Neural progenitor cell (in vitro differentiated cells): ENCODE measurements around the gene OR2J2. TPM values are rescaled to one million over a fixed set of nuclear protein-coding genes. Genes with fewer than 3 reads are reported as not detected.
"Not testable (repeated sequence)": the region's sequence is repeated elsewhere in the genome, so short reads cannot be mapped to it uniquely, and the experiment has no call there.

ENCODE experiments used
- DNase-seq: peaks from one replicate; pipeline ENCODE4 v3.0.0-alpha.2; 2016; ENCODE audit warnings: low spot score
- H2AFZ ChIP-seq: fragments of 200-600 bp; sonication (generic); replicated peaks from 2 replicates; pipeline ENCODE4 v1.6.1; 2016; ENCODE audit warnings: antibody characterized with exemption
- H3F3A ChIP-seq: fragments of 200-600 bp; sonication (generic); 2 replicates; pipeline ENCODE4 v1.6.1; 2016; ENCODE audit warnings: antibody characterized with exemption, low read depth
- H3K27ac ChIP-seq: fragments of 200-600 bp; sonication (generic); 2 replicates; pipeline ENCODE4 v1.5.1; 2016; ENCODE audit warnings: mild to moderate bottlenecking
- H3K27me3 ChIP-seq: fragments of 200-600 bp; sonication (generic); 2 replicates; pipeline ENCODE4 v1.6.1; 2016; ENCODE audit warnings: mild to moderate bottlenecking, moderate library complexity
- H3K36me3 ChIP-seq: fragments of 200-600 bp; sonication (generic); 2 replicates; pipeline ENCODE4 v1.5.1; 2016
- H3K4me1 ChIP-seq: fragments of 200-600 bp; sonication (generic); 2 replicates; pipeline ENCODE4 v1.6.1; 2016; ENCODE audit warnings: mixed run types
- H3K4me2 ChIP-seq: fragments of 200-600 bp; sonication (generic); 2 replicates; pipeline ENCODE4 v1.6.1; 2016
- H3K4me3 ChIP-seq: fragments of 200-600 bp; sonication (generic); 2 replicates; pipeline ENCODE4 v1.5.1; 2016
- H3K79me2 ChIP-seq: fragments of 200-600 bp; sonication (generic); 2 replicates; pipeline ENCODE4 v1.6.1; 2016; ENCODE audit warnings: low read depth
- H3K9ac ChIP-seq: fragments of 200-600 bp; sonication (generic); 2 replicates; pipeline ENCODE4 v1.6.1; 2016
- H3K9me3 ChIP-seq: fragments of 200-600 bp; sonication (generic); 2 replicates; pipeline ENCODE4 v1.5.1; 2016; ENCODE audit warnings: low read depth
- H4K20me1 ChIP-seq: fragments of 200-600 bp; sonication (generic); 2 replicates; pipeline ENCODE4 v1.6.1; 2016; ENCODE audit warnings: low read depth
- H3K27ac Mint-ChIP-seq: 3 replicates; pipeline ENCODE4 v1.8.0; 2021; ENCODE audit warnings: mixed read lengths
- H3K27me3 Mint-ChIP-seq: 2 replicates; pipeline ENCODE4 v1.8.0; 2022; ENCODE audit warnings: low read depth, mild to moderate bottlenecking, inconsistent platforms, moderate library complexity, mixed read lengths; ENCODE audit not compliant: insufficient read depth
- H3K36me3 Mint-ChIP-seq: 3 replicates; pipeline ENCODE4 v1.8.0; 2021; ENCODE audit warnings: mixed read lengths
- H3K4me1 Mint-ChIP-seq: 3 replicates; pipeline ENCODE4 v1.8.0; 2021; ENCODE audit warnings: mixed read lengths
- H3K4me3 Mint-ChIP-seq: 3 replicates; pipeline ENCODE4 v1.8.0; 2021; ENCODE audit warnings: mild to moderate bottlenecking, moderate library complexity, mixed read lengths
- H3K9me3 Mint-ChIP-seq: 3 replicates; pipeline ENCODE4 v1.8.0; 2020; ENCODE audit warnings: mixed read lengths
- CTCF ChIP-seq: fragments of 200-600 bp; sonication (generic); IDR thresholded peaks from 2 replicates; pipeline ENCODE4 v1.5.1; 2017; ENCODE audit warnings: antibody characterized with exemption, mild to moderate bottlenecking
- EZH2 ChIP-seq: fragments of 200-600 bp; sonication (generic); IDR thresholded peaks from 2 replicates; pipeline ENCODE4 v1.6.1; 2017; ENCODE audit warnings: antibody characterized with exemption, mild to moderate bottlenecking, moderate library complexity
- EZH2phosphoT487 ChIP-seq: fragments of 200-600 bp; sonication (generic); IDR thresholded peaks from 2 replicates; pipeline ENCODE4 v1.6.1; 2017; ENCODE audit warnings: antibody characterized with exemption
- total RNA-seq: library from RNA; depleted of rRNA; stranded (reverse); fragments of >200 nt; gene quantifications from 2 replicates; pipeline ENCODE4 v1.2.3, GENCODE V29; 2015; ENCODE audit warnings: low replicate concordance

Gene OR2J2
- total RNA-seq, 1 donor from 2014 or later: not detected

- Histone ChIP-seq H3K36me3 (no peaks in the 10 kb centered on the region), H3K27ac (no peak overlapping the region), H3K4me3 (no peak overlapping the region), H2AFZ (no peak overlapping the region), H3K4me2 (no peak overlapping the region), H4K20me1 (no peaks in the 10 kb centered on the region), H3K4me1 (no peaks in the 10 kb centered on the region), H3K9me3 (no peaks in the 10 kb centered on the region), H3K9ac (no peak overlapping the region), H3K27me3 (peaks cover 6% of the 10 kb centered on the region), H3F3A (no peaks in the 10 kb centered on the region), H3K79me2 (no peaks in the 10 kb centered on the region)
- H3K27me3 Mint-ChIP-seq: peaks cover 3% of the 10 kb centered on the region
- H3K9me3 Mint-ChIP-seq: no peaks in the 10 kb centered on the region
- TF ChIP-seq EZH2: no peak
- no peak for TF ChIP-seq CTCF
- TF ChIP-seq EZH2phosphoT487: no peak
- no peak for DNase-seq
- no peaks in the 10 kb centered on the region for H3K4me1 Mint-ChIP-seq
- no peaks in the 10 kb centered on the region for H3K36me3 Mint-ChIP-seq
- no peak overlapping the region for H3K27ac Mint-ChIP-seq
- no peak overlapping the region for H3K4me3 Mint-ChIP-seq
Measured at GRCh38 chr6:29171736-29172135, 1.0 kb downstream of the OR2J2 start.

GRCh38 chr6:29183594-29183993 lies 12.9 kb downstream of the OR2J2 start:
- Mint-ChIP-seq H3K27ac (no peak overlapping the region), H3K4me1 (no peaks in the 10 kb centered on the region), H3K36me3 (no peaks in the 10 kb centered on the region), H3K9me3 (peaks cover 2% of the 10 kb centered on the region), H3K27me3 (no peaks in the 10 kb centered on the region), H3K4me3 (no peak overlapping the region)
- H3K36me3 ChIP-seq: no peaks in the 10 kb centered on the region
- H3F3A ChIP-seq: no peaks in the 10 kb centered on the region
- no peak overlapping the region for H3K27ac ChIP-seq
- H3K4me3 ChIP-seq: no peak overlapping the region
- DNase-seq: no peak
- no peaks in the 10 kb centered on the region for H3K79me2 ChIP-seq
- no peaks in the 10 kb centered on the region for H3K27me3 ChIP-seq
- H2AFZ ChIP-seq: no peak overlapping the region
- no peak overlapping the region for H3K9ac ChIP-seq
- peaks cover 2% of the 10 kb centered on the region for H3K9me3 ChIP-seq
- no peaks in the 10 kb centered on the region for H3K4me1 ChIP-seq
- TF ChIP-seq EZH2 (no peak), EZH2phosphoT487 (no peak), CTCF (no peak)
- H4K20me1 ChIP-seq: no peaks in the 10 kb centered on the region
- H3K4me2 ChIP-seq: no peak overlapping the region

- H3K4me1 Mint-ChIP-seq, H3K27ac ChIP-seq, H3K27me3 ChIP-seq, H3K4me3 ChIP-seq, H3K36me3 ChIP-seq, H3K27ac Mint-ChIP-seq, H4K20me1 ChIP-seq, H3K9ac ChIP-seq, H2AFZ ChIP-seq, H3K4me1 ChIP-seq, DNase-seq, H3K4me3 Mint-ChIP-seq, H3K36me3 Mint-ChIP-seq, H3K9me3 ChIP-seq, H3K4me2 ChIP-seq, H3F3A ChIP-seq, H3K79me2 ChIP-seq, H3K27me3 Mint-ChIP-seq: not testable (repeated sequence)
- peaks cover 13% of the 10 kb centered on the region for H3K9me3 Mint-ChIP-seq
Measured at GRCh38 chr6:29188659-29189058, 18.0 kb downstream of the OR2J2 start.

GRCh38 chr6:29200767-29201662 lies 30.3 kb downstream of the OR2J2 start:
- Mint-ChIP-seq H3K27me3 (no peaks in the 10 kb centered on the region), H3K4me3 (no peak overlapping the region), H3K27ac (no peak overlapping the region), H3K36me3 (no peaks in the 10 kb centered on the region), H3K9me3 (peaks cover 6% of the 10 kb centered on the region), H3K4me1 (no peaks in the 10 kb centered on the region)
- TF ChIP-seq EZH2 (no peak), EZH2phosphoT487 (no peak), CTCF (no peak)
- Histone ChIP-seq H3K27me3 (no peaks in the 10 kb centered on the region), H3K4me2 (no peak overlapping the region), H3K4me1 (no peaks in the 10 kb centered on the region), H3K4me3 (no peak overlapping the region), H3K9me3 (no peaks in the 10 kb centered on the region), H3K9ac (no peak overlapping the region), H2AFZ (no peak overlapping the region), H3F3A (no peaks in the 10 kb centered on the region), H3K36me3 (no peaks in the 10 kb centered on the region), H3K79me2 (no peaks in the 10 kb centered on the region), H4K20me1 (no peaks in the 10 kb centered on the region), H3K27ac (no peak overlapping the region)
- DNase-seq: no peak
